GM21367 (cell line): Measurements from ENCODE around the gene C12orf60.
"Not testable (repeated sequence)": the region's sequence is repeated elsewhere in the genome, so short reads cannot be mapped to it uniquely, and the experiment has no call there.

Experiments
- ATAC-seq: cut with Tn5 transposase; IDR thresholded peaks from one replicate; pipeline ENCODE4 v1.9.1; 2021; ENCODE audit not compliant: unreplicated experiment

C12orf60 gene

GRCh38 chr12:14803011-14803829 lies at the start of gene C12orf60, which contains the start of gene WBP11:
C12orf60 (plus strand) TSS chr12:14803670; CDS start chr12:14822936, 19,266 bp downstream.
WBP11 (minus strand) TSS chr12:14803478; CDS start chr12:14801383, 2,095 bp downstream.
- peak; percentile 99 for ATAC-seq

- ATAC-seq: no peak
Observed at GRCh38 chr12:14756334-14757143, 46.9 kb upstream of the C12orf60 start.

DNA sequence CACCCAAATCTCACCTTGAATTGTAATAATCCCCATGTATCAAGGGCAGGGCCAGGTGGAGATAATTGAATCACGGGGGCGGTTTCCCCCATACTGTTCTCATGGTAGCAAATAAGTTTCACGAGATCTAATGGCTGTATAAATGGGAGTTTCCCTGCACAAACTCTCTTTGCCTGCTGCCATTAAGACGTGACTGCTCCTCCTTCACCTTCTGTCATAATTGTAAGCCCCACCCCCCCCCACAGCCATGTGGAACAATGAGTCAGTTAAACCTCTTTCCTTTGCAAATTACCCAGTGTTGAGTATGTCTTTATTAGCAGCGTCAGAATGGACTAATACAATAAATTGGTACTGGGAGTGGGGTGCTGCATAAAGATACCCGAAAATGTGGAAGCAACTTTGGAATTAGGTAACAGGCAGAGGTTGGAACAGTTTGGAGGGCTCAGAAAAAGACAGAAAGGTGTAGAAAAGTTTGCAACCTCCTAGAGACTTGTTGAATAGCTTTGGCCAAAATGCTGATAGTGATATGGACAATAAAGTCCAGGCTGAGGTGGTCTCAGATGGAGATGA lies 43.7 kb upstream of the C12orf60 start:
- ATAC-seq: not testable (repeated sequence)

- ATAC-seq: no peak
Observed at GRCh38 chr12:14765398-14765797, 38.1 kb upstream of the C12orf60 start.

DNA sequence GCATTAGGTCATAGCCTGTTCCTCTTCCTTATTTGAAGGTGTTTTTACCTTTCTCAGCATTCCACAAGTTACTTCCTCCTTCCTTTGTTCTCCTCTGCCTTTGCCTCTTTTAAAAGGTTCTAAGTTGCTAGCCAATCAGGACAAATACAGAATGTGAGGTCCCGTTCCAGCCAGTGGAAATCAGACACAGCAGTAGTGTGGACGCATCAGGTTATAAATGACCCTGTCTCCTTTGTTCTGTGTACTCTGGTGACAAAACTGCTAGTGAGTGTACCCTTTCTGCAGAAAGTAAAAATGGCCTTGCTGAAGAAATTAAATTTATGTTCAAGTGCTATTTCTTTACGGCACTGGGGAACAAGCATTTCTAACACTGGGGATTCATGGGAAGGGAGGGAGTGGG lies 37.5 kb upstream of the C12orf60 start:
- ATAC-seq: not testable (repeated sequence)

- ATAC-seq: no peak
Observed at GRCh38 chr12:14766649-14767215, 36.7 kb upstream of the C12orf60 start.

GRCh38 chr12:14767617-14768016 lies 35.9 kb upstream of the C12orf60 start:
- ATAC-seq: no peak

DNA sequence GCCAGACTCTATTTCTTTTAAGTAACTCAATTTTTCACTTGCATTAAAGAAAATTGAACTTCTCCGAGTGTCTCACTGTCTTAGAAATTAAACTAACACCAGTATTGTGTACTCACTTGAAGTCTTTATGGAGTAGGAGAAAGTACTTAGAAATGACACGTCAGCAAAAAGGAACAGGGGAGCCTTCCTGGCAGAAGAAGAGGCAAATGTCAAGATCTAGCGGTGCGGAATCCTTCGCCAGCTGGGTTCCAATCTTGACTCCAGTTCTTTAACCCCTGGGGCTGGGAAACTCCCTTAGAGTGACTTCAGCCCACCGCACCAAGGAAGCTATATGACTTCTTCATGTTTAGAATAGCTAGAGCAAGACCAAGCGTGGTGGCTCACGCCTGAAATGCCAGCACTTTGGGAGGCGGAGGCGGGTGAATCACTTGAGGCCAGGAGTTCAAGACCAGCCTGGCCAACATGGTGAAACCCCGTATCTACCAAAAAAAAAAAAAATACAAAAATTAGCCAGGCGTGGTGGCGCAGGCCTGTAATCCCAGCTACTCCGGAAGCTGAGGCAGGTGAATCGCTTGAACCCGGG lies 34.6 kb upstream of the C12orf60 start:
- no peak for ATAC-seq

GRCh38 chr12:14769466-14769968 lies 34.0 kb upstream of the C12orf60 start:
- ATAC-seq: peak; percentile 2

- peak; percentile 41 for ATAC-seq
Observed at GRCh38 chr12:14769969-14770495, 33.4 kb upstream of the C12orf60 start.

DNA sequence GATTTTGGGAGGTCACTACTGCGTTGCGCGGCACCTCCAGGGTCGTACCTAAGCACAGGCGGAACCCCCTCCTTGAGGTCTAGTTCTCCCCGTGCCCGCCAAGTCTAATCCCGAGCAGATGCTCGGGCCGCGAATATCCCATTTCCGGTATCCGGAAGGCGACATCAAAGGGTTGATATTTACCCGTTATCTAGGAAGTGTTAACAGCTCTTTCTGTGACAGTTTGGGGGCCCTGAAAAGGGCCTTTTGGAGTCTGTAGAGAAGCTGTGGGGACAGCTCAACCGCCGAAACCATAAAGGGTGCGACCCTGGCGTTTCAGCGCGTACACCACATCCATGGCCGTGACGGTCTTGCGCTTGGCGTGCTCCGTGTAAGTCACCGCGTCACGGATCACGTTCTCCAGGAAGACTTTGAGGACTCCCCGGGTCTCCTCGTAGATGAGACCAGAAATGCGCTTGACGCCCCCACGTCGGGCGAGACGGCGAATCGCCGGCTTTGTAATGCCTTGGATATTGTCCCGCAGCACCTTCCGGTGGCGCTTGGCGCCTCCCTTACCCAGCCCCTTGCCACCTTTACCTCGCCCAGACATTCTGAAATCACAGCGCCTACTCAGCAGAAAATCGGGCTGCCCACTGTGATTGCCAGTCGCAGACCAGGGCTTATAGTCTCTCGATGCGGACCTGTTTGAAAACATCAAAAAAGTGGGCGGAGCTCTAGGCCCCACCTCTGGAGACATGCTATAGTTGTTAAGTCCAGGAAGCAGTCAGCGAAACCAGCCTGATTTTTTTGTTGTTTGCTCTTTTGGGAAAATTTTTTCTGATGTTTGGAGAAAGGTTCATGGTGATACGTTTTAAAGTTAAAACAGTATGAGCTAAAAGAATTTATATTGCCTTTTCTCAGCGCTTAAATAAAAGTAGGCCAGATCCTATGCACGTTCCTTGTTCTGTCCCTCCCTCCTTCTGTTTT lies 32.7 kb upstream of the C12orf60 start:
- ATAC-seq: peak; percentile 13

GRCh38 chr12:14771651-14772137 lies 31.8 kb upstream of the C12orf60 start:
- ATAC-seq: no peak

DNA sequence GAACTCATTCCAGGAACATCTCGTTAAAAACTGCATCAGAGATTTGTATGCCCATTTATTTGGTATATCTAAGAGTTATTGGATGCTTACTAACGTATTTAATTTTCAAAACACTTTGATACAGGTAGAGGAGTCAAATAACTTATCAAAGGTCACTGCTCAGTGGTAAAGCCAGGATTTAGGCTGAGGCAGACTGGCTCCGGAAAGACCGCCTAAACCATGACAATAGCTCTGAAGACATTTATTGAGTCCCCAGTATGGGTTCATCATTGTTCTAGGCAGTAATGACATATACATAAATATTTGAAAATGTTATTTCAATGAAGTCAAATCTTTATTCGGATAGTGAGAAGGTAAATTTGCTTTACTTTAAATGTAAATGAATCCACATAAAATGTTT lies 30.5 kb upstream of the C12orf60 start:
- no peak for ATAC-seq

GRCh38 chr12:14773685-14774073 lies 29.8 kb upstream of the C12orf60 start:
- peak; percentile 10 for ATAC-seq

- ATAC-seq: peak; percentile 53
Observed at GRCh38 chr12:14774074-14774905, 29.2 kb upstream of the C12orf60 start.

GRCh38 chr12:14774906-14775635 lies 28.4 kb upstream of the C12orf60 start:
- ATAC-seq: no peak

DNA sequence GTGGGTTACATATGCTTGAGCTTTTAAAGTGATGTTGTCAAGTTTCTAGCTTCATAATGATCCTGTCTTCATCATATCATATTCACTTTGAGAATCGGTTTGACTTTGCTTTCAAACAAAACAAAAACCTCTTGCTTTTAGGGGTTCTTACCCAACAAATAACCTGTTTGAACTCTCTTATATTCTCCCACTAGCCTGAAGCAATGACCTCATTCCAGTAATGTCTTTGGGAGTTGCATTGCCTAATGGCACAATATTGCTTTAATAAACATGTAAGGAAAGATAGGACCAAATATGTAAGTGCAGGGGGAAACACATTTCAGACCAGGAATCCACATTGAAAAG lies 27.9 kb upstream of the C12orf60 start:
- ATAC-seq: no peak
